HG03025 (cell line): Measurements from ENCODE around the gene NME3.
A peak's percentile ranks its signal among the peaks of the same experiment; 100 is the strongest.

Experiments used
- ATAC-seq: cut with Tn5 transposase; IDR thresholded peaks from one replicate; pipeline ENCODE4 v1.9.1; 2021; ENCODE audit warnings: mild to moderate bottlenecking, moderate library complexity; ENCODE audit not compliant: unreplicated experiment, low FRiP score

NME3 gene

DNA sequence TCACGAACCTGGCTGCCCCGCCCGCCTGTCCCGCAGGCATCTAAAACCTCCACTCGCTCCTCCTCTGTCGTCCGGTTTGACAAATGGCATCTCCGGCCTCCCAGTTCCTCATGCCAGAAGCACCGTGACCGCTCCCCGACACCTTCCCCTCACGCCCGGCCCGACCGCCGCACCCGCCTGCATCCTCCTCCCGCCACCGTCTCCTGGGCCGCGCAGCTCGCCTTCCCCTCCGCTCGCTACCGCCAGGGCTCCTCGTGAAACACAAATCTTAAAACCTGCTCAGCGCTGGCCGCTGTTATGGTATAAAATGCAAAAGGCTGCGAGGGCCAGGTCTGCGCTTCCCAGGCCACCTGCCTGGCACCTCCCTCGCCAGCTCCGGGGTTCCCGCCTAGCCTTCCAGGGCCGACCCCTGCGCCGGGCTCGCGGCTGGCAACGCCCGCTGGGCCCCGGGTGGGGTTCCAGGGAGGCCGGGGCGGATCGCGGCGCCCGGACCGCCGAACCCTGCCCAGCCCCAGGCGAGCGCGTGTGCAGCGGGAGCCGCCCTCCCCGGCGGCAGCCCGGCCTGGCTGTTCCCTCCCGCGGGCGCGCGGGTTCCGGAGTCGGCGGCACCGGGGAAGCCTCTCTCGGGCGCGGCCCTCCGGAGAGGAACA is 10.5 kb upstream of the NME3 start:
- ATAC-seq, result peak; percentile 8

DNA sequence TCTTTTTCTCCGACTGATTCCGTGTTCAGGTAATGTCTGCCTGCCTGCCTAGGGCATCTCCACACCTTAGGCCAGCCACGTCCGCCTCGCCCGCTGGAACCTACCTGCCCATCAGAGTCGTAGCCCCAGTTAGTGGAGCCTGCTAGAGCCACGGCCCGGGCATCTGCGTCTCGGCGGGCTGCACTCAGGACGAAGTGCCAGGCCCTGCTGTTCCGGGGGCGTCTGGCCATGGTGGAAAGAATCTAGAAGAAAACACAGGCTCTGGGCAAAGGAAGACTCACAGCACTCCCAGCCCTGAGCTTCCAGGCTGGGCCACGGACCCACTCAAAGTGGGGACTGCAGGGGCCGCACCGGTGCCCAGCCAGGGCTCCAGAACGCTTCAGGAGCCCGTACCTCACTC is 9.9 kb upstream of the NME3 start:
- ATAC-seq, result no peak

DNA sequence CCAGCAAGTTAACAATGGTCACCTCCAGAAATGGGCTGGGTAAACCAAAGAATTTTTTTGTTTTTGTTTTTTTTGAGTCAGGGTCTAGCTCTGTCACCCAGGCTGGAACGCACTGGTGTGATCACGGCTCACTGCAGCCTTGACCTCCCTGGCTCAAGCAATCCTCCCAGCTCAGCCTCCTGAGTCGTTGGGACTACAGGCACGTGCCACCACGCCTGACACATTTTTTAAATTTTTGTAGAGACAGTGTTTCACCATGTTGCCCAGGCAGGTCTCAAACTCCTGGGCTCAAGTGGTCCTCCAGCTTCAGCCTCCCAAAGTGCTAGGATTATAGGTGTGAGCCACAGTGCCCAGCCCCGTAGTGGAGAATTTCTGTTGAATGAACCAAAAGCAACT is 9.3 kb upstream of the NME3 start:
- ATAC-seq, result no peak

DNA sequence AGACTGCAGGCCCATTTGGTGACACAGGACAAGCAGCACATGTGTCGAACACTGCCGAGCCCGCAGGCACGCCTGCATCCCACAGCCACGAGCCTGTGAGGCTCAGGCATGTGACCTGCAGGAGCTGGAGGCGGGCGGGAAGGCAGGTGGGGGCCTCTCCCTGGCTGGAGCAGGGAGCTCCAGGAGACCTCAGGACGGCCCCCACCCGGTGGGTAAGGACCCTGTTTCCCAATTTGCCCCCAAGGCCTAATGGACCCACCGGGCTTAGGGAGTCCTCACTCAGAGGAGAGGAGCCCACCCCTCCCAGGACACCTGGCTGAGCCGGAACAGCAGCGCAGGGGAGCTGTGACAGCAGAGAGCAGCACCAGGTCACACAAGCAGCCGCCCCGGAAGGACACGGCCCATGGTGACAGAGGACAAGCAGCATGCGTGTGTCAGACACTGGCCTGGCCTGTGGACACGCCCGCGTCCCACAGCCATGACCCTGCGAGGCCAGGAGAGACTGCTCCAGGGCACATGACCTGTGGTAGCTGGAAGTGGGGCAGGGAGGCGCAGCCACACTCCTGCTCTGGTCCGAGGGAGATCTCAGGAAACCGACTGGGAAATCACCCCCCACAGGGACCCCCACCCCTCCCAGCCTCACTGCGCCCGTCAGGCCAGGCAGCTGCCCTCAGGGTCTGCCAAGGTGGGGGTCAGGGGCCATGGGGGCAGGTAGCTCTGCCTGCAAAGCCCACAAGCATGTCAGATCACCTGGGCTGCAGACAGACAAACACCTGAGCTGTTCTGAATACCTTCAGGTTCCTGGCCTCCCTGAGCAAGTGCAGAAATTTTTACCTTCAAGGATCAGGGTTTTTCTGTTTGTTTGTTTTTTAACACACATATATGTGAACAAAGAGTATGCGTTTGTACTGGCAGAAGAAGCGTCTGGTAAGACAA is 8.7 kb upstream of the NME3 start:
- ATAC-seq, result no peak

DNA sequence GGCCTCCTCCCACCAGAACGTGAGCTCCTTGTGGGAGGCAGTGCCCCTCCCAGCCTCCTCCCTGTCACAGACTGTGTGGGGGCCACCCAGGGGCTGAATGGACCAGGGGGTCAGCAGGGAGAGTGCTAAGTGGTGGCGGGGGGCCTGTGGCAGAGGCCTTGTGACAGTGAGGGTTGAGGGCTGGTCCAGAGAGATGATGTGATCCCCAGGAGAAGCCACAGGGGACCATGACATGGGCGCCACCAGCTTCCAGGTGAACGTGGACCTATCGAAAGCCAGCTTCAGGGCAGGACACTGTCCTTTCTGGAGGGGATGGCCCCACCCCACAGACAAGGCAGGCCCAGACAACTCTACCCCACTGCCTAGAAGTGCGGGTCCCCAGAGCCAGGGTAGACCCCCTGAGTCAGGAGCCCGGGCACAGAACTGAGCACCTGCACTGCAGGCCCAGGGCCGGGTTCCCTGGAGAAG is 7.9 kb upstream of the NME3 start:
- no peak for ATAC-seq

DNA sequence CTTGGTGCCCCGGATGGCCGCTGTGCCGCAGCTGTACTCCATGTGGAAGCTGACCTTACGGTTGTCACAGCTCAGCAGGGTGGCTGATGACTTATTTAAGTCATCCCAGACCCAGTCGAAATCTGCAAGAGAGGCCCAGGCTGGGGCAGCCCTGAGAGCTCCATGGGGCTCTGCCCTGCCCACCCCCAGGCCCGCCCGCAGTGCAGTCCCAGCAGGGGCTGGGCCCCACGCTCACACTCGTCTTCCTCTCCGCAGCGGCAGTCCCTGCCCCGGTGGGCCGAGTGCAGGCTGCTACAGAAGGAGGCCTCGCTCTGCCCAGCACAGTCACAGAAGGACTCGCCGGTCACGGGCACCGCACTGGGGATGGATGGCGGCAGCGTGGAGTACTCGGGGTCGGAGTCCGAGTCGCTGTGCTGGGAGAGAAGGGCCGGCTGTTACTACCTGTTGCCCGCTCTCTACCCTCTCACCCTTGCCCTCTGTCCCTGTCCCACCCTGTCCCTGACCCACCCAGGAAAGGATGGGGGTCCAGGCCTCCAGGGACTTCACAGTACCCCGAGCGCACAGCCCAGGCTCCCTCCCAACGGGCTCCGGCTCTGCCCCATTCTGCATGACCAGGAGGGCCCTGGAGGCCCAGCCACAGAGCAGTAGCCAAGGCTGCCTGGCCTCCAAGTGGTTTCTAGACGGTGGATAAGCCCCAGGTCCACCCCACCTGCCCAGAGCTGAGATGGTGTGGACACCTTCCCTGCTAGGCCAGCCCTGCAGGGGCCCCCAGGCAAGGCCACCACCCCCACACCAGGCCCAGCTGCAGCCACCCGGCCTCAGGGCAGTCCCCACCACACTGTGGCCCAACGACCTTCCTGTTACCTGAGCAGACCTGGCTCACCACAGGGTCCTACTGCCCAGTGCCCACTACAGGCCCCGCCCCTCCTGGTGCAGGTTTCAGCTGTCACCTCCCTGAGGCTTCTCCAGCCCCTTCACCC is 7.1 kb upstream of the NME3 start:
- ATAC-seq, result no peak

DNA sequence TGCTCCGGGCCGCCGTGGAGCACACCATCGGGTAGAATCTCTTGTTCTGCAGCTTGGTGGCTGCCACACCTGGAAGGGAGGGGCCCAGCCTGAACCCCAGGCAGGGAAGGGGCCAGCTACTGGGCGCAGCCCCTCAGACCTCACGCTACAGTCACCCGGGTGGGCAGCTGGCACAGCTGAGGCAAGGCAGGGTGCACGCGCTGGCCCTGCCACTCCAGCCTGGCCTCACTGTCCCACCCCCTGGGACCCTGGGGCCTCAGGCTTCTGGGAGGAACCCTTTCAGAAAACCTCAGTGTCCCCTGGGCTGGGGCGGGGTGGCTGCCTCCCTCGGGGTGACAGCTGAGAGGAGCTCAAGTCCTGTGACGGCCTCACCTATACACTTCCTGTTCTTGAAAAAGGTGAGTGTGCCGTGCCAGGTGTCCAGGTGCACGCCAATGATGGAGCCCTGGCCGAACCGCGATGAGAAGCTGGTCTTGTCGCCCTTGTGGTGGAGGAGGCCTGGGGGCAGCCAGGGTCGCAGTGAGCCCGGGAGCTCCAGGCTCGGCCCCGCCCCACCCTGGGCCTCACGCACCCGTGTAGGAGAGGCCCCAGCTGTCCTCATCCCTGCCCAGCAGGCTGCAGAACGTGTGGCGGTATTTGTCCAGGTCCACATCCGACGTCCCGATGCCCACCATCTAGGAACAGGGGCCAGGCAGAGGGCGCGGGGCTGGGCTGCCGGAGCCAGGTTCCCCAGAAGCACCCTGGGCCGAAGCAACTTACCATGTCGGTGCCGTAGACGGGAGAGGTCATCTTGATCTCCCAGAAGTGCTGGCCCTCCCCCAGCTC is 6.2 kb upstream of the NME3 start:
- ATAC-seq, result no peak

DNA sequence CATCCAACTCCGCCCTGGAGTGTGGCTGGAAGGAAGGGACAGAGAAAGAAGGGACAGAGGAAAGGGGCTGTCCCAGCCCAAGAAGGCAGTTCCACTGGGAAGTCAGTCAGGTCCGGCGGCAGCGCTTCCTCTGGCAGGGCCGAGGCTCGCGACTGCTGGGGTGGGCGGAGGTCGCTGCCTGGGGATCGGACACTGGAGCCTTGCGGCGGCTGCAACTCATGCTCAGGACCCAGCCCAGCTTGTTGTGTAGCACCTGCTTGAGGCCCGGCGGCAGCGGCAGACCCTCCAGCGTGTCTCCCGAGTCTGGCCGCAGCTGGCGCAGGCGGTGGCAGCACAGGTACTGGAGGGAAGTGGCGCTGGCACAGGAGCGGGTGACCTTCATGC is 5.6 kb upstream of the NME3 start:
- no peak for ATAC-seq

DNA sequence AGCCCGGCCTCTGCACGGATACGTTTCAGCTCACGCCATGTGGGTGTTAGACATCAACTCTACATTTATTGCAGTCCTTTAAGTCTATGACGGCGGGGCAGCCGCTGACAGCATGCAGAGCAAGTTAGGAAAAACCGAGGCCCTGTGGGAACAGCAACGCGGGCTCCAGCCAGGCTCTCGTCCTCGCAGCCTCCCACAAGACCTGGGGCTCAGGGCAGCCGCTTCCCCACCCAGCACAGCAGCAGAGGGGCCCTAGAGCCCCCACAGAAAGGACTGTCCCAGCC is 5.3 kb upstream of the NME3 start:
- ATAC-seq, result no peak

DNA sequence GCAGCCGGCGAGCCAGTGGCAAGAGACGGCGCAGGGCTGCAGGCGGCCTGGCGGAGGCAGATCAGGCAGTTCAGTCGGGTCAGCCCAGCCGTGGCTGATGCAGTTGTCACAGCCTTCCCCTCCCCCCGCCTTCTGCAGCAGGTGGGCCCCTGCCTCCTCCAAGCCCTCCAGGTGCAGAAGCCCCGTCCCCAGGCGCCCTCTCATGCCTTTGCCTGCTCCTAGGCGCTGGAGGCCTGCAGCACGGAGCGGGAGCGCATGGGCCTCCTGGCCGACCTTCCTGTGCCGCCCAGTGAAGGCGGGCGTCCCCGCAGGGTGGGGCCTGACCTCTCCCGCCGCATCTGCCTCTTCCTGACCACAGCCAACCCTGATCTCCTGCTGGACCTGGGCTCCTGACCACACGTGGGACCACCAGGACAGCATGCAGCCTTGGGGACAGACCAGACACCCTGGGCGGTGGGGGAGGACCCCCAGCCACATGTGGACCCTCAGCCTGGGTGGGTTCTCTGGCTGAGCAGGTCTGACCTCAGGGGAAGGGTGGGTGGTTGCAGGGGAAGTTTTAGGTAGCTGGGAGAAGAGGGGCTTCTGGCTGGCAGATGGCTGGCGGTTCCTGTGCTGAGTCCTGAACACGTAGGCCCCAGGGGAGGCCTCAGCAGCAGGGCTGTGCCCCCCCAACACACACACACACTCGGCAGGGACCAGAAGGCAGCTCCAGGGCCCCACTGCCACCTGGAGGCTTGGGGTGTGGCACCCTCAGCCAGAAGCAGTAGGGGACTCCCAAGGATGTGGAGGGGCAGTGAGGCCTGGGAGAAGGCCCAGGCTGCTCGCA is 4.7 kb upstream of the NME3 start:
- ATAC-seq, result no peak

DNA sequence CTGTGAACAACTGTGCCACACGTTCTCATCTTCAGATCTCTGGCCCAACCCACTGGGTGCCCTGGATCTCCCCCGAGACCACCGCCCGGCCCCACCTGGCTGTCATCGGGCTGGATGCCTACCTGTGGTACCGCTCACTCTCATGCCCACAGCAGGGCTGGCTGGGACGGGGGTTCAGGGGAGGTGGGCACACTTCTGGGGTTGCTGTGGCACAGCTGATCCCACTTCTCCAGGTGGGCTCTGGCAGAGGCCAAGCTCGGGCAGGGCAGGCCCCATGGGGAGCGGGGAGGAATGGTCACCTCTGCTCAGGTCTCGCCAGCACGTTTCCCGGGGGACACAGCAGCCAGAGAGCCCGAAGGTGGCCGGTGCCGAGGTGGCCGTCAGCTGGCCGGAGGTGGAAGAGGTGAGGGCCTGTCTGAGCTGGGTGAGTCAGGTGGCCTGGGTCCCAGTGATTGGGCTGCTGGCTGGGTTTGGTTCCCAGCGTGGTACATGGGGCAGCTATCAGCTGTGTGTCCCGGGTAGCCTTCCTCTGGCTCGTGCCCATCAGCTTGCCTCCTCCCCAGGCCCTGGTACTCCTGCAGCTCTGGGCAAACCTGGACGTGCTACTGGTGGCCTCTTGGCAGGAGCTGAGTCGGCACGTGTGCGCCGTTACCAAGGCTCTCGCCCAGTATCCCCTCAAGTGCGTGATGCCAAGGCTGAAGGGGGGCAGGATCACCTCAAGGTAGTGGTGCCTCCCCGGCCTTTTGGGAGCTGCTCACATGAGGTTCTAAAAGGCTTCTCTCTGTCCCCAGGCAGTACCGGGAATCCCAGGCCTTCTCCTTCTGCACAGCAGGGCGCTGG is 3.9 kb upstream of the NME3 start:
- no peak for ATAC-seq

DNA sequence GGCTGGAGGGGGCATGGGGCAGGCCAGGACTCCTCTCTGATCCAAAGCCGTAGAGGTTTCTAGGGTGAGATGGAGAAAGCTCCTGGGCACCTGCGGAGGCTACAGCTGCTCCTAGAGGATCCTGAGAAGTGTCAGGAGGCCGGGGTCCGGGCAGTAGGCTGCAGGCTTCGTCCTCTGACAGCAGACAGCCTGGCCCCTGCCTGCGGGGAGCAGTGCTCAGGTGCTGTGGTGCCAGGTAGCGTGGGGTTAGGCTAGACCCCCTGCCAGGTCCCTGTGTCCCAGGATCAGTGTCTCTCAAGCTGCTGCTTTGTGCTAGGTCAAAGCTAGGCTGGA is 3.1 kb upstream of the NME3 start:
- no peak for ATAC-seq

DNA sequence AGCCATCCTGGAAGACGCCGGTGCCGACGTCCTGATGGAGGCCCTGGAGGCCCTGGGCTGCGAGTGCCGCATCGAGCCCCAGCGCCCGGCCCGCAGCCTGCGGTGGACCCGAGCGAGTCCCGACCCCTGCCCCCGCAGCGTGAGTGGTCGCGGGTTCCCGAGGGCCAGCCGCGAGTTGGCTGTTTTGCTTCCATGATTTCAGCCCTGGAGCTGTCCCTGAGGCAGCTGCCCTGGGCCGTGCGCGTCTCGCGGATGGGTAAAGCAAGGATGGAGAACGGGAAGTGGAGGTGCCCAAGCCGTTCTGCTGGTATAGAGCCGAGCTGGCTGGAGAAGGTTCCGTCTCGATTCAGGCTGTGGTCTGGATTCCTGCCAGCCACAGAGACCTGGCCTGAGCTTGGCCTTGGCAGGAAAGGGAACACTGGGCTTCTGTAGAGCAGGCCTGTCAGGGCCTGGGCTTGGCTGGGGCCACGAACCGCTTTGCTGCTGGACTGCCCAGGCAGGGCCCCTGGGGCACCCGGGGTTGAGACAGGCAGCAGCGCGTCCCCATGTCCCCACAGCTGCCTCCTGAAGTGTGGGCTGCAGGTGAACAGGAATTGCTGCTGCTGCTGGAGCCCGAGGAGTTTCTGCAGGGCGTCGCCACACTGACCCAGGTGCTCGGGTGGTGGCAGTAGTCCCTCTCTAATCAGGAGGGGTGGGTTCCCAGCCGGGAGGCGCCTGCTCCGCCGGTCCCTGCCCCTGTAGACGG is 2.5 kb upstream of the NME3 start:
- no peak for ATAC-seq

DNA sequence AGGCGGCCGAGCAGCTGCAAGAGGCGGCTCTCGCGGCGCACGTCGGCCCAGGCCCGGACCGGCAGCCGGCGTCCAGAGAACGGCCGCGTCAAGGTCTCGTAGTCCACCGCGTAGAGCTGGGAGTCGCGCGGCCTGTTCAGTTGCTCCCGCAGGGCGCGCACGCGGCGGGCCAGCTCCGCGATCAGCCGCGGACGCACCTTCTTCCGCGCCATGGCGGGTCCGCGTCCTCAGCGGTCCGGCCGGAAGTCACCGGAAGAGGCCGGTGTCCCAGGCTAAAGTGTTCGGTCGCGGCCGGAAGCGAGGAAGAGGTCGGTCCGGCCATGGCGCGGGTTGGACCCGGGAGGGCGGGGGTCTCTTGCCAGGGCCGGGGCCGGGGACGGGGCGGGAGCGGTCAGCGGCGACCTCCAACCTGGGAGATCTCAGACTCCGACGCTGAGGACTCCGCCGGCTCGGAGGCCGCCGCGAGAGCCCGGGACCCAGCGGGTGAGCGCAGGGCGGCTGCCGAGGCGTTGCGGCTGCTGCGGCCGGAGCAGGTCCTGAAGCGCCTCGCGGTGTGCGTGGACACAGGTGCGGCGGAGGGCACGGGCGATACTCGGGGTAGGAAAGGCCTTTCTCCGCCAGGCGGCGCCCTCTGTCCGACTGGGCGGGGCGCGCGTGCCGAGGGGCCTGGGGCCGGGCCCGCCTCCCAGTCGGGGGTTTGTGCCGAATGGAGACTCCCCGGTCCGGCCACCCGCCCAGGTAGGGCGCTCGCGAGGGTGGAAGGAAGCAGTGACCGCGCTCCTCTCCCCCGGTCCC is 1.8 kb upstream of the NME3 start, which contains the start of gene MRPS34:
TSS of gene MRPS34 (minus strand) at position 227 of the 795 bp plus-strand sequence. CDS start at position 212, 15 bp downstream.
- ATAC-seq, result no peak

DNA sequence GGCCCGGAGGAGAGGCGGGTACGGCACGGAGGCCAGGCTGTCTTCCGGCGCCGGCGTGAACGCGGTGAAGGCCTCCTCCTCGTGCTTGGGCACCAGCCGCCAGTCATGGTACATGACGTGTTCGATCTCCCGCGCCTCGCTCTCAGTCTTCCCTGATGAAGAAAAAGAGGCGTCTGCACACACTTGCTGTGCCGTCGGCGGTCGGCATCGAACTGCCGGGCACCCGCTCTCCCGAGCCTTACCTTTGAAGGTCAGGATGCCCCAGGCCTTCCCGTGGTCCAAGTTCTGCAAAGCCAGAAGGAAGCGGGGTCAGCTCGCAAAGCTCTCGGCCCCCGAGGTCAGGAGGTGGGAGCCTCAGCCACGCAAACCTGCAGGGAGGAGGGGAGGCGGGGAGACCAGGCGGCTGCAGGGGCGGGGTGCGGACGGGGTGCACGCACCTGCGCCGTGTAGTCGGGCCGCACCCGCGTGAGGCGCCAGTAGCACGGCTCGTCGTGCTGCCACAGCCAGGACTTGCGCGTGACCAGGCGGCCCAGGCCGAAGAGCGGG is 1.1 kb upstream of the NME3 start, which contains the start of gene EME2:
TSS of gene EME2 (plus strand) at position 449 of the 546 bp plus-strand sequence. CDS start 418 bp downstream, outside the sequence.
- no peak for ATAC-seq

DNA sequence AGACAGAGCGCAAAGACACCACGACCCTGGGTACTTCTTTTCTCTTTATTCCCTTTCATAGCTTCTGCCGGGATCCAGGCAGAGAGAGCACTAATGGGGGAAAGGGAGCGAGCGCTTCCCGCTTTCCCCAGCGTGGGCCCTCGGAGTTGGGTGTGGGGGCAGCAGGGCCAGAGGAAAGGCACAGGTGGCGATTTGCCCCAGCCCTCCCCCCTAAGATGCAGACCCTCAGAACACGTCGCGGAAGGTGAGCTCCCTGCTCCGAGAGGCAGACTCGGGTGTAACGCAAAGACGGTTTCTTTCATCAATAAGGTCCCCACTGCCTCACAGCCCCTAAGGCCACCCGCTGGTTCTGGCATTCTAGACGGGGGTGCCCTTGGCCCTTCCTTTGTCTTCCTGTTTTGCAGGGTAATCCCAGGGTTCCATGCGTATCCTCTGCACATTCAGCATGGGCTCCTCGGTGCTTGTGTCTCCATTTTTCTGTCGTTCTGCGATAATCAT is 570 bp upstream of the NME3 start:
- no peak for ATAC-seq
